Activated T-cell treated with anti-CD3 and anti-CD28 coated beads, Interleukin-2, amount 50 U/mL, for 48 hours (primary cell): ENCODE measurements around the gene DDN.

Experiments used
- DNase-seq, 2 experiments: peaks; one replicate each; pipeline ENCODE4 v3.0.0-alpha.2; 2020

The DDN gene

DNA sequence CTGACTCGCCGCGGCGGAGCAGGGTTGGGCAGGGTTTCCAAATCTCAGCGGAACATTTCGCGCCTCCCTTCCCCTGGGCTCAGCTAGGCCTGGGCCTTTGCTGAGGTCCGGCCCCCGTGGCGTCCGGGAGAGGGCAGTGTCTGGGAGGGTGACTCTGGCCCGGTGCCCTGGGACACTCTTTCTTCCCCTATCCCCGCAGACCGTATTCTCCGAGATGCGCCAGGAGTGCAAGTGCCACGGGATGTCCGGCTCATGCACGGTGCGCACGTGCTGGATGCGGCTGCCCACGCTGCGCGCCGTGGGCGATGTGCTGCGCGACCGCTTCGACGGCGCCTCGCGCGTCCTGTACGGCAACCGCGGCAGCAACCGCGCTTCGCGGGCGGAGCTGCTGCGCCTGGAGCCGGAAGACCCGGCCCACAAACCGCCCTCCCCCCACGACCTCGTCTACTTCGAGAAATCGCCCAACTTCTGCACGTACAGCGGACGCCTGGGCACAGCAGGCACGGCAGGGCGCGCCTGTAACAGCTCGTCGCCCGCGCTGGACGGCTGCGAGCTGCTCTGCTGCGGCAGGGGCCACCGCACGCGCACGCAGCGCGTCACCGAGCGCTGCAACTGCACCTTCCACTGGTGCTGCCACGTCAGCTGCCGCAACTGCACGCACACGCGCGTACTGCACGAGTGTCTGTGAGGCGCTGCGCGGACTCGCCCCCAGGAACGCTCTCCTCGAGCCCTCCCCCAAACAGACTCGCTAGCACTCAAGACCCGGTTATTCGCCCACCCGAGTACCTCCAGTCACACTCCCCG lies 18.0 kb downstream of the DDN start:
- peak; percentile 33 to 52 for DNase-seq

DNA sequence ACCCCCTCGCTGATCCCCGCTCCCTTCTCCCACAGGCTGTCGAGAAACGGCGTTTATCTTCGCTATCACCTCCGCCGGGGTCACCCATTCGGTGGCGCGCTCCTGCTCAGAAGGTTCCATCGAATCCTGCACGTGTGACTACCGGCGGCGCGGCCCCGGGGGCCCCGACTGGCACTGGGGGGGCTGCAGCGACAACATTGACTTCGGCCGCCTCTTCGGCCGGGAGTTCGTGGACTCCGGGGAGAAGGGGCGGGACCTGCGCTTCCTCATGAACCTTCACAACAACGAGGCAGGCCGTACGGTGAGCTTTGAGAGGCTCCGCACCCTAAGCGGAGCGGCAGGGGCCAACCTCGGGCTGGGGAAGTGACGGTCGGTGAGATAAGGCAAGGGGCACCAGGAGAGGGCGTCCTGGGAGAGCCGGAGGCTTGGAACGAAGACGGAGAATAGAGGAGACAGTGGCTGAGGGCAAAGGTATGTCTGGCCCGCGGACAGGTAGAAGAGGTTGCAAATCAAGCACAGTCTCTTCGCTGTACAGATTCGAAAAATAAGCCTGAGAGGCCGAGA lies 18.7 kb downstream of the DDN start:
- peak; percentile 63 to 65 for DNase-seq

DNA sequence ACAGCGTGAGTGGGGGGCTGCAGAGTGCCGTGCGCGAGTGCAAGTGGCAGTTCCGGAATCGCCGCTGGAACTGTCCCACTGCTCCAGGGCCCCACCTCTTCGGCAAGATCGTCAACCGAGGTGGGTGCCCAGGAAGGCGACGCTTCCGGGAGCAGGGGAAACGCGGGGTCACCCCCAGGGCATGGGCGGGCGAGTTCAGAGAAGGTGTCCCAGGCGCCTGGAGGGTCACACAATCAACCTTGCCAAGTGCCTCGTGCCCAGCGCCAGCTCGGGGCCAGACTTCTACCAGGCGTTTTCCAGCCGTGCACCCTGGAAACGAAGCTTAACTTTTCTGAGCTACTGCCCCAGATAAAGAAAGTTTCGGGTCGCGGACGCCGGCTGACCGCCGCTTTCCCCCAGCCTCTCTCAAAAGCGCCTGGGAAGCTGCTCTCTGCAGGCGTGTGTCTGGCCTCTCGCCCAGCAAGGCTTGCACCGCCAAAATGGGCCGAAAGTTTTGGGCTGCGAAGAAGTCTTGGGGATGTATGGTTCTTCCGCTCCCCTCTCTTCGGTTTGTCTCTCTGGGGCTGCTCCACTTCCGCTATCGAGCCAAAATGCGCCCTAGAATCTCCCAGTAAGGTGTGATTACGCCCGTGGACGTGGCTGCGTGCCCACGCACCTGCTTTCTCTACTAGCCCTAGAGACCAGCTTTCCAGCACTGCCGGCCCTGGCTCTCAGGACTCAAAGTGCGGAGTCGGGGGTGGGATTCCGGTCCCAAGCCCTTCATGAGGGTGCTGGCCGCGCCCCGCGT lies 19.4 kb downstream of the DDN start:
- DNase-seq: peak; percentile 52

DNA sequence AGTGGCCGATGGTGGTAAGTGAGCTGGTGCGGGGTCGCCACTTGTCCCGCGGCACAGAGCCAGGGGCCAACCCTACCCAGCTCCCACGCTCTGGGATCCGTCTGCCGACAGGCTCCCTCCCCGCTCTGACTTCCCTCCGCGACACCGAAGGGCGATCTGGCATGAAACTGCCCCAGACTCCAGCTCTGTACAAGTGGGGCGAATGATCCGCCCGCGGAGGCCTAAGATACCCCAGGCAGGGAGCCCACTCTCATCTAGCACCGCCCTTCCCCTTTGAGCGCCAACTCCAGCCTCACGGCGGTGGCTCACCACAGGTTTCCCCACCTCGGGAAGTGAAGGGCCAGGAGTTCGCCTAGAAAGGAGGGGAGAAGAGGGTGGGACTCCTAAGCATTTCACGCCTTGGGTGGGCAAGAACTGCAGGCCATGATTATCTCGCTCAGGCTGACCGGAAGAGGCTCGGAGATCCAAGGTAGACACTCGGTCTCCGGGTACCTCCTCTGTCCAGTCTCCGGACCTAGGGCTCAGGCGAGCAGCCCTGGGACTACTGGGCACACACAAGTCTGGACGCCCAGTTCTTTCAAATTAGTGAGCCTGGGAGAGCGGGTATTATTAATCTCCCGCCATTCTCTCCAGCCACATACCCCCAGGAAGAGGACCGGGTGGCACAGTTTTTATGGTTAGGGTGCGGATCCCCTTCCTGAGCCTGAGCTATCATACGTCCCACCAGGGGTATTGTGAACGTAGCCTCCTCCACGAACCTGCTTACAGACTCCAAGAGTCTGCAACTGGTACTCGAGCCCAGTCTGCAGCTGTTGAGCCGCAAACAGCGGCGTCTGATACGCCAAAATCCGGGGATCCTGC lies 20.2 kb downstream of the DDN start:
- peak; percentile 45 to 50 for DNase-seq

DNA sequence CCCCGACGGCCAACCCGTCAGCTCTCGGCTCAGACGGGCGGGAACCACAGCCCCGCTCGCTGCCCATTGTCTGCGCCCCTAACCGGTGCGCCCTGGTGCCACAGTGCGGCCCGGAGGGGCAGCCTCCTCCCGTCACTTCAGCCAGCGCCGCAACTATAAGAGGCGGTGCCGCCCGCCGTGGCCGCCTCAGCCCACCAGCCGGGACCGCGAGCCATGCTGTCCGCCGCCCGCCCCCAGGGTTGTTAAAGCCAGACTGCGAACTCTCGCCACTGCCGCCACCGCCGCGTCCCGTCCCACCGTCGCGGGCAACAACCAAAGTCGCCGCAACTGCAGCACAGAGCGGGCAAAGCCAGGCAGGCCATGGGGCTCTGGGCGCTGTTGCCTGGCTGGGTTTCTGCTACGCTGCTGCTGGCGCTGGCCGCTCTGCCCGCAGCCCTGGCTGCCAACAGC lies 20.9 kb downstream of the DDN start, which contains the start of gene WNT1:
Gene WNT1, plus strand, starts transcription at position 32 of the 450 bp plus-strand sequence. Its CDS starts 329 bp downstream, at position 361.
- no peak for DNase-seq

DNA sequence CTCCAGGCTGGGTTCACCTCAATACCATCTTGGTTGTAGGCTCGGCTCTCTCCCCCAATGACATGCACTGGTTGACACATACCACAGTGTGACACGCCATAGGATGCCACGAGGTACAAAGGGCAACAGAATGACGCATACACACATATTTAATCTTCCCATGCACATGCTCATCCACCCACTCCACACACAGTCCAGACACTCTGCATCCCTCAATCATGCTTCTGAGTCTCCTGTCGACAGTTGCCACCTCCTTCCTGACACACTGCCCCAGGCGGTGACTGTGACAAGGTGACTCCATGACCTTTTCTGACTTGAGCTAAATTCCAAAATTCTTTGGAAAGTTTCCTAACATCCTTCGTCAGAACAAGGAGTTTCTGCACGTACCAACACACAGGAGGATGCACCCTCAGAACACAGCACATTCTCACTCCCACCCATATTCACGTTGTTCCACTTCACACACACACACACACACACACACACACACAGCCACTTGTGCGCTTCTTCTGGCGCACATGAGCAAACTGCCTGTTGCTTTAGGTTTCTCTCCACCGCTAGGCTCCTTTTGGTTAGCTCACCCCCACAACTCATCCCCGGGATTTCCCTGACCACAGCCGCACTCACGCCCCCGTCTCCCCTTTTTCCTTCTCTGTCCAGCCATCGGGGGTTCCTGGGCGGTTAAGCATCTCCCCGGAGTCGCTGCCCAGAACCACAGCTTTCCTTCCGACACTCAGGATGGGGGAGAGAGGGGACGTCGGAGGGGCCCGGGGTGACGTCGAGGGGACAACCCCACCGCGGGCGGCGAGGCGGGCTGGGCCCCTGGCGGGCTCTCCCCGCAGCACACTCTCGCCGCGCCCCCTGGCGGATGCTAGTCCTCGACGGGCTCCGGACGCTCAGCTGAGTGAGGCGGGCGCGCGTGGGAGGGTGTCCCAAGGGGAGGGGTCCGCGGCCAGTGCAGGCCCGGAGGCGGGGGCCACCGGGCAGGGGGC lies 21.6 kb downstream of the DDN start:
- peak; percentile 89 to 91 for DNase-seq

DNA sequence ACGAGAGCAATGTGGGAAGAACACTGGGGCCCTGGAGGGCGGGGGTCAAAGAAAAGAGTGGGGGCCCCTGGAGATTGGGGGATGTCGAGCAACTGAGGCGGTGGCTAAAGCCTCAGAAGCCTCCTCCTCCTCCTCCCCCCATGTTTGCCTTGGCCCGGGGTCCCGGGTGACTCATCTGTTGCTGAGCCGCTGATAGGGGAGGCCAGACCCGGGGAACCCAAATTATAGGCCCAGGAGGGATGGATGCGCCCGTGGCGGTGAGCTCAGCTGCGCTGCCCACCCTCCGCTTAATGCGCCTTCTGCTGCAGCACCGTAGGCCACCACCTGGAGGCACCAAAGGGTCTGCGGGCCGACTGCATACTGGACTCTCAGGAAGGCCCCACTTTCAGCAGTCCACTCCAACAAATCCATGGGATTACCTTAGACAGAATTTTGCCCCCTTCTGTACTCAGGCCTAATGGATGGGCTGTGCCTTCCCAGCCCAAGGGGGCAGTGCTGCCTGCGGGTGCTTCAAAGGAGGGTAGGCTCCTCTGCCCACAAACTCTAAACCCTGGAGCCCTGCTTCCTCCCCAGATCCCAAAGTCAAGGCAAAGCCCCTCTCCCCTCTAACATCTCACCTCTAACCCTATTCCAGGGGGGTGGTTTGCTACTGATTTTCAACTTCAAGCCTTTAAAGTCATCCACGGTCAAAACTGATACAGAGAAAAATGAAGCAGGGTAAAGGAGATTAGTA lies 25.1 kb downstream of the DDN start:
- DNase-seq: peak; percentile 66 to 70

DNA sequence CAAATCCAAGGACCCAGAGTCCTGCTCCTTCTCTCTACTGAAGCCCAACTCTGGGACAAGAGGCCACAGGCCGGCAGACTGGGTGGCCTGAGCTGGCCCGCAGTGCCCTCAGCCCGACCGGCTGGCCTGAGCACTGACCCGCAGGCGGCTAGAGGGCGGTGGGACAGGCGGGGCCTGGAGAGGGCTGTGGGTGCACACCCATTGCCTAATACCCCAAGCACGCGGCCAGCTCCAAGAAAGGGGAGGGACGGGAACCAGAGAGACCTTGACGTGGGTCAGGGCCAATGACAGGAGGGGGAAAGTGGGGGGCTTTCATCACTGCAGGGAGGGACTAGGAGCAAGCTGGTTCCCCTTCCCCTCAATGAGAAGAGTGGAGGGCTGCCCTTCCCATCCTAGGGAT lies 25.6 kb downstream of the DDN start:
- no peak for DNase-seq

DNA sequence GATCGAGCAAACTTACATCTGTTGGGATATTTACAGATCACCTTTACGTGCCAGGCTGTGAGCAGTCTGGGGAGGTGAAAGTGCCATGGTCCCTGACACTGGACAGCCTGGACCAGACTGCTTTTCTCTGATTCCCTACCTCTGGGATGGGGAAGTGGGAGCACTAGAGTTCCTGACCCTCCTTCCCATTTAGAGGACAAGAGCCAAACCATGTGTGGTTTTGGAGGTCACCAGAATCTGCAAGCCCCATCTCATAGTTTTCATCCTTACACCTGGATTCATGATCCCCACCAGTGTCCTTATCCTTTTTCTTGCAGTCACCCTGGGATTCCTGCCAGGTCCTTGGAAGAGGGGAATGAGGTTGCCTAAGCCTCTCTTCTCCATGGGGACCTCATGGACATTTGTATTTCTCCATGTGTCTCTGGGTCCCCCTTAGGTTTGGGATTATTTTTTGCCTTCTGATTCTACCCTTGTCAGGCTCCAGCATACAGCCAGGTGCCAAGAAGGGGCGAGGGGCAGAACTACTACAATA lies 26.2 kb downstream of the DDN start:
- no peak for DNase-seq

DNA sequence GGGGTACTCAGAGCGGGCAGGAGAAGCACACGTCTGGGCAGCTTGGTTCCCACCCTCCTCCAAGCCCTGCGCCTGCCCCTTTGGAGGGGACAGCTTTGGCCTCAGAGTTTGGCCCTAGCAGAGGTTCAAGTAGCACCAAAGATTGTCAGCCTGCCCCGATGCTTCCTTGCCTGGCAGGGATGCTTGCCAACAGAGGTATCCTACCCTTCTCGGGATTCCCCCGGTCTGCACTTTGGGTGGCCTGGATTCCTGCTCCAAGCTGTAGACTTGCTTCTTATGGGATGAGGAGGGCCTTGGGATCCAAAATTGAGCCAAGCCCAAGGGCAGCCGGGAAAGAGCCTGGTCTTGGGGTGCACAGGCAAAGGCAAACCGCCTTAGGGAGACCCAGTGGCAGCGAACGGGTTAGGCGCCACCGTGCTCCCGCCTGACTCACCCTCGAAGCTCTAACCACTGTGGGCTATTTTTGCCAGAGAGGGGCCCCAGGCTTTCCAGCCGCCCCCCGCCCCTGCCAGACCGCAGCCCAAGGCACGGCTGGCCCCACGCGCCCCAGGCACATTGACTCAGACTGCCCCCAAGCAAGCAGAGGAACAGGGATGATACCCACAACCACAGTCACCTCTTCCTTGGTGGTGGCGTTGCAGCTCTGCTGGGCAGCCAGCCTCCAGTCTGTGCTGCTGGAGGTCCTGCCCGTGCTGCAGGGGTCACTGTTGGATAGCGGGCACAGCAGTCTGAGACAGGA lies 26.8 kb downstream of the DDN start:
- DNase-seq: peak; percentile 75 to 81

DNA sequence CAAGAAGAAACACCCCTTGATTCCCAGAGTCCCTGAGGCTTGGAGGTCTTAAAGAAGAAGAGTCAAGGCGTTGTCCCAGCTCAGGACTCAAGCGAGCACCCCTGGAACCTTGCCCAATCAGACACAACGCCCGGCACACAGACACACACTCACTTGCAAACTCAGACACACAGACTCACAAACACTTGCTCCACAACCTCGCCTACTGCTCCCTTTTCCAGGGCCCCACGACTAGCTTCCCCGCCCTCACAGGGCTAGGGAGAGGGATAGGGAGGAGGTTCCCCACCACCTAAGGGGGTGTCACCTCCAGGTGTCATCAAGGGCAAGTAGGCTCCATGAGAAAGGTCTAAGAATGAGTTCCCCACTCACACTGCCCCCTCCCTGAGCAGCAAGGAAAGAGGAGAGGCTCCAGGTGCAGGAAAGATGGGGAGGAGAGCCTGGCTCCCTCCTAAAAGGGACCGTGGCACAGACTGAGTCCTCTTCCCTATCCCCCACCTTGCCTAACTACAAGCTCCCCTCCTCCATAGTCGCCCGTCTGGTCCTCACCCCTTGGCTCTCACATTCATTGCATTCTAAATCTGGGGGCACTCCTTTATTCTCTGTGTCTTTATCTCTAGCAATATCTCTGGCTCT lies 28.4 kb downstream of the DDN start:
- peak; percentile 29 to 31 for DNase-seq

DNA sequence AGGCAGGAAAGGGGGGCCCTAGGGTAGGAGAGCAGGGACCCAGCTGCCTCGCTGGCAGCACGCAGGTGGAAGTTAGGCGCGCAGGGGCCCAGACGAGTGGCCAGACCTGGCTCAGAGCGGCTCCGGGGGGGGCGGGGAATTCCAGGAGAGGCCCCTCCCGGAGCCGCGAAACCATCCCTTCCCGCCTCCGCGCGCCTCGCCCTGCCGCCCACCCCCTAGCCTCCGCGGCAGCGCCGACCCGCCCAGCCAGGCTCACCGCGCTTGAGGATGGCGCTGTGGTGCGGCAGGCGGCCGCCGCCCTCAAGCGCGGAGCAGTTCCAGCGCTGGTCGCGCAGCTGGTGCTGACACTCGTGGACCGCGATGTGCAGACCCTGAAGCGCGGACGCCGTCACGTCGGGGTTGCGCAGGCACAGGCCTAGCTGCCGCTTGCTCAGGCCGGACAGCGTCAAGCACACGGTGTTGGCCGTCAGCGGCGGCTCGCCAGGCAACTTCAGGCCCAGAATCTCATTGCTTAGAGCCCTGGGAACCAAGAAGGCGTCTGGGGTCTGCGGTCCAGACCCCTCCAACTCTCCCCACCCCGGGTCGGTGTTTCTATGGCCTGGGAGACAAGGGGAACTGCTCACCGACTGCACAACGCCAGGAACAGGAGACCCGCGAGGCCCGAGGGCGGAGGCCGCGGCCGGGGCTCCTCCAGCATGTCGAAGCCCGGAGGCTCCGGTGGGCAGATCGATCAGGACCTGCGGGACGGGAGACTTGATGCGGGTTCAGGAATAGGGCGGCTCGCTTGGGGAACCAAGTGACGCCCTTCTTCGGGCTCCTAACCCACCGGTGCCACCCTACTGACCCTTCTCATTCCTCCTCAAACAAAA lies 29.1 kb downstream of the DDN start:
- peak; percentile 31 to 45 for DNase-seq

DNA sequence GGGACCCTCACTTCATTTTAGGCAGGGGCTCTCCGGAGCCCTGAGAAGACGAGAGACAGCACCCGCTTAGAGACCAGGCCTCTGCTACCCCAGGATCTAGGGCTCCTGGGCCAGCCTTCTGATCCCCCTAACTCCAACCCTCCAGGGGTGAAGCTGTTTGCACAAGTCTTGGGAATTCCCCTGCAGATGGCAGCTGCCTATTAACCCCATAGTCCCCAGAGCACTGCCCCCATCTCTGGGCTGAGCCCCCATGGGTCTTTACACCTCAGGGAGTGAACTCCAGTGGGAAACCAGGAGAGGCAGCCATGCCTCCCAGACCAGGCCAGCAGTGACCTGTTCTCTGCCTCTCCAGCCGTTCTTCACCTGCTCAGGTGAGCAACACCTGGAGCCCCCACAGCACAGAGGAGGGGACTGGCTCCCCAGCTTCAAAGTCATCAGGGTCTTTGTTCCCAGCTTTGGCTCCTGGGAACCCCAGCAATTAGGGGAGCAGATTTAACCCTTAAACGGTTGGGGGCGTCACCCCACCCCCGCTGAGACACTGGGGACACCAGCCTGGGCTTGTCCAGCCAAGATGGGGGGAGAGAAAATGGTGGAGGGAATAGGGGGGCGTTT lies 29.9 kb downstream of the DDN start:
- no peak for DNase-seq

DNA sequence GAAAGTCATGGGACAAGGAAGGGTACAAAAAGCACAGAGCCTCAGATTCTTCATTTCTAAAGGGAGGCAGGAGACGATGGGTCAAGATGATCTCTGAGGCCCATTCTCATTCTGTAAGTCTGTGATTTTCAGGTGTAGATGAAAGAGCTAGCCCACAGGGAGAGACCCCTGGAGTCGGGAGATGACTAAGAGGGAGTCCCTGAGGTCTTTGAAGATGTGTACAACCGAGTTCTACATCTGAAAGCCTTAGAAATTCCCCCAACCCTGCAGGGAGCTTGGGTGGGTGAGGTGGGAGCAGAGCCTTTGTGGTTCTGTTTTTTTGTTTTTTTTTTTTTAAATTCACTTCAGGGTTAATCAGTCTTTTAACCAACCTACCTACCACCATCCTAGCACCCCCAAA lies 30.7 kb downstream of the DDN start:
- no peak for DNase-seq

DNA sequence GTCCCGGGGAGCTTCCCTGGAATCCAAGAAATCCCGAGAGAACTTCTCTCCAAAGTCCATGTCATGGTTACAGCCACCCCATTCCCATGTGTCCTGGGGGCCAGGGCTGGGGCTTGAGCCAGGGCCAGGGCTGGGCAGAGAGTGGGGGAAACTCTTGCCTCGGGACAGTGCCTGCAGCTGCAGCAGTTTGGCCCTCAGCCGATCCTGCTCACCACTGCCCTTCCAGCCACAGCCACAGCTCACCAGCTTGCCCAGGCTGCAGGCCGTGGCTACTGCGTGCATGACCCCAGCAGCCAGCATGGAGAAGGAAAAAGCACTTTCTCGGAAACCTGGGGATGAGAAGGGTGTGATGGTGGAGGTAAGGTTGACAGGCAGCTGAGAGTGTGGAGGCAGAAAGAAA lies 31.2 kb downstream of the DDN start:
- no peak for DNase-seq

DNA sequence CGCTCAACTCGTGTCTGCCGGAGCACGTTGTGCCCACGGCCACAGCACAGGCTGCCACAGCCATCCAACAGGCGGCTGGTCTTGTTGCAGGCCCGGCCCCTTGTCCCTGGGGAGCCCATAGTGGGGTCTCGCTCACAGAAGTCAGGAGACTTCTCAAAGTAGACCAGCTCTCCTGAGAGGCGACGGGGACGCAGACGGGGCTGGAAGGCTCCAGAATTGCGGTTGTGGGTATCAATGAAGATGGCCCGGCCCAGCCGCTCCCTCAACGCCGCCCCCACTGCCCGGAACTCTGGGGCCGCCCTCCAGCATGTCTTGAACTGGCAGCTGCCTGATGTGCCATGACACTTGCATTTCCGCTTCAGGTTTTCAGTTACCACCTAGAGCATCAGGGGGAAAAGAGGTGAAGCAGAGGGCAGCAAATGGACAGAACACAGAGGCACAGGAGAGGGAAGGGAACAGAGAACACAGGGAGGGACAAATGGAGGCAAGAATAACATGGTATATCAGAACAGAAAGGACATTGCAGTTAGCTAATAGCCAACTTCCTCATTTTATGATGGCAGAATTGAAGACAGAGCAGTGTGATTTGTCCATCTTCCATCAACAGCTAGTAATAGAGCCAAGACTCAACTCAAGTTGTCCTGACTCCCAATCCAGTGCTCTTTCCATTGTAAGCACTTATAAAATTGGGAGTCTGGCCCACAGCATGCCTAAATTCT lies 32.8 kb downstream of the DDN start:
- no peak for DNase-seq

DNA sequence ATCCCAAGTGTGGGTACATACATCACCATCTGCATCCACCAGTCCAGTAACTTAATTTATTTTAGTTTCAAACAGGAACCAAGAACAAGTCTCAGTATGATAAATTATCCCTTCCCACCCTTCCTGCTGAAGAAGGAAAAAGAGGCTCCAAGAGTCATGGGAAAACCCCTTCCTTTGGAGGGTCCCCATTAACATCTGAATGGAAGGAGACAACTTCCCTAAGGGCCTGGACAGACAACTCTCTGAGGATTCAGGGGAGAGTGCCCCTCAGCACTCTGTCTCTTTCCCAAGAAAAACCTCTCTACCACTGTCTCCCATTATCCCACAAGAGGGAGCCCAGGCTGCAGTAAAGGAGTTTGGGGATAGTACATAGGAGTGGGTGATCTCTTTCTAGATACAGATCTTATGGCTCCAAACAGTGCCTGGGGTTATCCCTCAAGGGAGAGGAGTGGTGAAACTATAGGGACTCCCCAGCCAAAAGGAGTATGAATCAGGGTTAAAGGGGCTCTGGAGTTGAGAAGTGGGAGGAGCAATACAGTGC lies 33.8 kb downstream of the DDN start:
- DNase-seq: no peak
